NOMO-1 treated with DMSO at 0.1 percent for 48 hours (cell line): ENCODE results near the gene SBNO2.

Experiments
- DNase-seq: peaks from one replicate; lab custom pipeline; 2025; ENCODE audit not compliant: unreplicated experiment; lab: John Stamatoyannopoulos, UW

SBNO2 gene

GRCh38 chr19:1076951-1077350 lies 97.1 kb downstream of the SBNO2 start:
- peak; percentile 94 for DNase-seq

DNA sequence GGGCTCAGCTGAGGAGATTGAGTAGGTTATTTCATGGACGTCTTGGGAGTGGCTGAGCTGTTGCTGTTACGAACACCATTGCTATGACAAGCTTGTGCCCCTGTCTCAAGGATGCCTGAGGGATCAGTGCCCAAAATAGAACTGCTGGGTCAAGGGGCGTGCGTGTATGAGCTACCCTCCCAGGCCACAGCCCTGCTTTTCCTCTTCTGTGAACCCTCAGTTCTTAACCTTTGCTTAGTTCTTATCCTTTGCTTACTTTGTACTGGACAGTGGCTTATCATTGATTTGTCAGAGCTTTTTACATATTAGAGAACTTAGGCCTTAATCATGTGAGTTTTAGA lies 98.1 kb downstream of the SBNO2 start:
- DNase-seq = no peak

- peak; percentile 84 for DNase-seq
Measured at GRCh38 chr19:1074544-1075283, 99.4 kb downstream of the SBNO2 start.

DNA sequence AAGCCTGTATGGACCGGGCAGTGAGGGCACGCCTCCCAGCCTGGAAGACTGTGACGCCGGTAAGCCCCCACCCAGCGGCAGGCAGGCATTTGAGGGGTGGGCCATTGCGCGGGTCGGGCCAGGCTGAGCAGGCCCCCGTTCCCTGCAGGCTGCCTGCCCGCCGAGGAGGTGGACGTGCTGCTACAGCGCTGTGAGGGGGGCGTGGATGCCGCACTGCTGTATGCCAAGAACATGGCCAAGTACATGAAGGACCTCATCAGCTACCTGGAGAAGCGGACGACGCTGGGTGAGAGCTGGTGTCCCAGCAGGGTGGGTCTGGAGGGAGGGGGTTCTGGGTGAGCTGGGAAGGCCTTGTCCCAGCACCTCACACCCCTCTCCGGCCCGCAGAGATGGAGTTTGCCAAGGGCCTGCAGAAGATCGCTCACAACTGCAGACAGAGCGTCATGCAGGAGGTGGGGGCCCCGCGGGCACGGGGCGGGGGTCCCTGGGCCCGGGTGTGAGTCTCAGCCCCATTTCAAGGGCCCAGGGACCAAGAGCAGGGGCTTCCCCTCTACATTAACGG lies 100.0 kb downstream of the SBNO2 start:
- no peak for DNase-seq

DNA sequence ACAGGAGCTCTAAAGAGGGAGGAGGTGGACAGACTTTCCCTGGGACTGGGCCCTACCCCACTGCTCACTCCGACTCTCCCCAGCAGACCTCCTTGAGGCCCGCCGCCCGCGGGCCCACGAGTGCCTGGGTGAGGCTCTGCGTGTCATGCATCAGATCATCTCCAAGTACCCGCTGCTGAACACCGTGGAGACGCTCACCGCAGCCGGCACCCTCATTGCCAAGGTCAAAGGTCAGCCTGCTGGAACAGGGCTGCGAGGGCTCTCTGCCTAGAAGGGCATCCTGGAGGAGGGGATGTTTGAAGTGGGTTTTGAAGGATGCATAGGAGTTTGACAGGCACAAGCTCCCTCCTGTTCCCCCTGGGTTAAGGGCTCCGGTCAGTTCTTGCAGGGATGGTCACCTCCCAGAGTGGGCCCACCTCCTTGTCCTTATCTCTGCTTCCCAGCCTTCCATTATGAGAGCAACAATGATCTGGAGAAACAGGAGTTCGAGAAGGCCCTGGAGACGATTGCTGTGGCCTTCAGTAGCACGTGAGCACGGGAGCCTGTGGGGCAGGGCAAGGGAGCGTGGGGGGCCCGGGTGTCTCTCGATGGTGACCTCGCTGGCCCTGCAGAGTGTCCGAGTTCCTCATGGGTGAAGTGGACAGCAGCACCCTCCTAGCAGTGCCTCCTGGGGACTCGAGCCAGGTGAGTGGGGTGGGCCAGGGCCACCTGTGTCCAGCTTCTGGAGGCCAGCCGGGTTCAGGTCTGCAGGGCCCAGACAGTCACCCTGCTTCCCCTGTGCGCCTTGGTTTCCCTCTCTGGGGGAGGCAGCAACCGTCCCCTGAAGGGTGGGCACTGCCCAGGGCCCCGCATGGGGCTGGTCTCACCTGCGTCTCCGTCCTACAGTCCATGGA lies 100.8 kb downstream of the SBNO2 start:
- no peak for DNase-seq

DNA sequence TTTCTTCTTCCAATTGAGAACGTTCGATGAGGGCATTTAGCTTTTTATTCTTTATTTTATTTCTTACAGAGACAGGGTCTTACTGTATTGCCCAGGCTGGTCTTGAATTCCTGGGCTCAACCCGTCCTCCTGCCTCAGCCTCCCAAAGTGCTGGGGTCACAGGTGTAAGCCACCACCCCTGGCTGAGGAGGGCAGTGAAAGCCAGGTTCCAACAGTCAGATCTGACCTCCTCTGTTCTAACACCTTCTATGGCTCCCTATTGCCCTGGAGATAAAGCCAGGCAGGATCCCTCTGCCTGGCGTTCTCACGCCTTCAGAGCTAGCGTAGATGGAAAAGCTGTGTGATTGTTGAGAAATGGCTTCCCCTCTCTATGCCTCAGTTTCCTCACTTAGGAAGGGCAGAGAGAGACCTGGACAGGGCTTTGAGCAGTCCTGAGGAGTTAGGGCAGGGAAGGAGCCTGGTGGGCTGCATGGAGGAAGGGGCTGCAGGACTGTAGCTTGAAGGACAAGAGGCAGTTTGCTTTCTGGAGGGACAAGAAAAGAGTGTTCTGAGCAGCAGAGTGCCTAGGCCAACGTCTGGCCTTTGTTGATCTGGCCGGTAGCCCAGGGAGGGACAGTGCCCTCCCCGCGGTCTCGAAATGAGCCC lies 101.6 kb downstream of the SBNO2 start:
- DNase-seq = no peak

DNA sequence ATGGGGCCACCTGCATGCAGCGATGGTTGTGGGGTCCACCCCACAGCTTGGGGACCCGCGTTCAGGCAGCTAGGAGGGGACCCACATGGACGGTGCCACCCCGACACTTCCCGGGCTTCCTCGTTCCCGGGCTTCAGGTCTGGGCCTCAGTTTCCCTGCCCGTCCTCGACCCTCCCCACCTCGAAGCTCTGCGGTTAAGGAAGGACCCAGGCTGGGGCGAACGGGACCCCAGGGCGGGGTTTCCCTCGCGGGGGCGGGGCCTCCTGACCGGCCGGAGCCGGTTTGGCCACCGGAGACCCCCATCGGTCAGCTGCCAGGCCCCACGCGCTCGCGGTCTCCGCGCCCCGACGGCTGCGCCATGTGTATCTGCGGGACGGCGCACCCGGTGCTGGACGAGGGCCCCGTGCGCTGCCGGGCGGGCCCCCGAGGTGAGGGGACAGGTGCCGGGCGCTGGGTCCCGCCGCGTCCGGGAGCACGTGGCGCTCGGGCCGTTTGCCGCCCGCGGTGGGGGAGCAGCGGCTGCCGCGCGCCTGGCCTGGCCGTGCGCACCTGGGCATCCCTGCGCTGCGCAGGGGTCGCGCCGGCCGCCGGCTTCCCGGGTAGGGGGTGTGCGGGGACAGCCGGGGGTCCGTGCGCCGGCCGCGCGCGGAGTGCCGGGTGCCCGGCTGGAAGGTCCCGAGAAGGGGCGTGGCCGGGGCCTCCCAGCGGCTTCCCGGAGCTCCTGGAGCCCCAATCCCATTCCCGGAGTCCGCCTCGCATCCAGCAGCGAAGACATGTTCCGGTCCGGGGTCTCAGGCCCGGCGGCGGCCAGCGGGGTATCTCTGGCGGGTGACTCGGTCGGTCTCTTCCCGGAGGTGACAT lies 102.9 kb downstream of the SBNO2 start:
- no peak for DNase-seq

DNA sequence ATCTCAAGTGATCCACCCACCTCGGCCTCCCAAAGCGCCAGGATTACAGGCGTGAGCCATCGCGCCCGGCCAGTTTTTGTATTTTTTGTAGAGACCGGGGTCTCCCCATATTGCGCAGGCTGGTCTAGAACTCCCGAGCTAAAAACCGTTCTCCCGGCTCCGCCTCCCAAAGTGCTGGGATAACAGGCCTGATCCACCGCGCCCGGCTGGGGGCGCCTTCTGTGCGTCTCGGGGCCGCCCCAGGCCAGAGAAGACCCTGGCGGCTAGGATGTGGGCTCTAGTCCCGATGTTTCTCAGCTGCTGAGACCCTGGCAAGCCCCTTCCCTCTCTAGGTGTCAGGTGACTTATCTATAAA lies 103.5 kb downstream of the SBNO2 start:
- no peak for DNase-seq

- DNase-seq = peak; percentile 95
Measured at GRCh38 chr19:1069009-1069779, 104.9 kb downstream of the SBNO2 start.

GRCh38 chr19:1068009-1069001 lies 105.8 kb downstream of the SBNO2 start:
- DNase-seq = peak; percentile 67

- peak; percentile 30 for DNase-seq
Measured at GRCh38 chr19:1067341-1067957, 106.6 kb downstream of the SBNO2 start.

DNA sequence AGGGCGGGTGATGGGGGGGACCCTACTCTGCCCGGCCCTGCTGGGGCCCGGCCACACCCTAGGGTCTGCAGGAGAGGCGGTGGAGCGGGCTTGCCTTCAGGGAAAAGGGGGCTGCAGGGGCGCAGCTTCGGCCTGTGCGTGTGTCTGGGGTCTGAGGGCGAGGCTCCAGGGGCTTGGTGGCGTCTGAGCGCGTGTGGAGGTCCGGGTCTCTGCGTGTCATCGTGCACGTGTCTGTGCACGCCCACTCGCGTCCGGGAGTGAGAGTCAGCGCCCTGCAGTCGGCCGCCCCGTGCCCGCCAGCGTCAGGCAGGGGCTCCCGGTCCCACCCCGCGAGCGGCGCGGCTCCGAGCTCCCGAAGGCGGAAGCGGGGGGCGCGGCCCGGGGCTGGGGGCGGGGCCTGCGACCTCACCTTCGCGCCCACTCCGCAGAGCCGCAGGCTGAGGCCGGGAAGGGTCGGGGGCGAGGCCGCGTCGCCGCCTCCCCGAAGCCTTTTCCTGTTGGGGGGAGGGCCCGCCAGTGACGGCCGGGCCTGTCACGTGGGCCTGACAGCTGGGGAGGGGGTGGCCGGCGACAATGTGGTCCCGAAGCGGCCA lies 107.2 kb downstream of the SBNO2 start, which contains the start of gene ARHGAP45:
Gene ARHGAP45 (plus strand): TSS at position 420 of the 593 bp plus-strand sequence. CDS start 239 bp downstream, outside the sequence.
- DNase-seq = peak; percentile 50

DNA sequence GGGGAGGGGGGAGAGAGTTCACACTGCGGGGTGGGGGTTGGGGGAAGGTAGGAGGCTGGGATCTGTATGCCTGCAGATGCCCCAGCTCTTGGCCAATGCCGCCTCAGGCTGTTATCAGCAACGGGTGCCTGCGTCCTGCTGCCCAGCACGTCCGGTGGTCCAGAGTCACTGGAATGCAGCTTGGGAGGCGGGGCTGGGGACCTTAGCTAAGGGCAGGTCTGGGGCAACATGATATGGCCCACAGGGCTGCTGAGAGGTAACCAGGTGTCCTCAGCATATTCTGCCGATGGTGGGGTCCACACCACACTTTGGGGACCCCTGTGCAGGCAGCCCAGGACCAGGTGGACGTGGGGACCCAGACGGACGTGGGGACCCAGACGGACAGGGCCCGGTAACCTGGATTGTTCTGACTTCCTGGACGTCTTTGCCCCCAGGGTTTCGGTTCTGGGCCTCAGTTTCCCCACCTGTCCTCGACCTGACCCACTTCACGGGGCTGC lies 107.8 kb downstream of the SBNO2 start:
- DNase-seq = no peak

DNA sequence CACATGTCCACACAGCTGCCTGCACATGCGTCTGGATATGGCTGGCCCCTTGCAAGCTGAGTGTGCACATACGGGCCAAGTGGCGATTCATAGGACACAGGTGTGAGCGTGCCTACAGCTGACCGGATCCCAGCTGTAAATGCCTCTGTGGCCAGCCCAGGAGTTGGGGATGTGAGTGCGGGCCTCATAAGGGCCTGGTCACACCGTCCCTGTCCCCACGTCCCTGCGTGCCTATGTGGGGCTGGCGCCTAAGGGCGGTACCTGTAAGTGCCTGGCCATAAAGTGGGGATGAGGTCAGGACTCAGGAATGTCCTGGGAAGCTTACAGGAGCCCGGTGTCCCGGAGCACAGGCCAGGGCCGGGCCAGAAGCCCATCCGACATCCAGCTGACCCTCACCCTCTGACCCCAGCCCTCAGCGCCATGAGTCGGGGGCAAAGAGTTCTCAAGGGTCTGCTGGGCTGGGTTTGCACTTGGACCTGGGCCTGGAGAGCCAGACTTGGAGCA lies 108.4 kb downstream of the SBNO2 start:
- DNase-seq = no peak

GRCh38 chr19:1064661-1065605 lies 109.1 kb downstream of the SBNO2 start:
- peak; percentile 68 for DNase-seq
